ENCODE measurements around the gene ZKSCAN2. TPM values are rescaled to one million over a fixed set of nuclear protein-coding genes. Genes with fewer than 3 reads are reported as not detected.

Gene ZKSCAN2
- total RNA-seq, 2 donors from 2014 or later = 5.0 to 5.3 TPM

- DNase-seq (ENCODE audit: low spot score) = no peak
- Histone ChIP-seq H3K9me3 (no peaks in the 10 kb centered on the region), H3K36me3 (no peaks in the 10 kb centered on the region), H3K27ac (no peak overlapping the region), H3K4me3 (no peak overlapping the region), H3K27me3 (no peaks in the 10 kb centered on the region), H3K4me1 (no peaks in the 10 kb centered on the region)
- TF ChIP-seq, protein P1, sequence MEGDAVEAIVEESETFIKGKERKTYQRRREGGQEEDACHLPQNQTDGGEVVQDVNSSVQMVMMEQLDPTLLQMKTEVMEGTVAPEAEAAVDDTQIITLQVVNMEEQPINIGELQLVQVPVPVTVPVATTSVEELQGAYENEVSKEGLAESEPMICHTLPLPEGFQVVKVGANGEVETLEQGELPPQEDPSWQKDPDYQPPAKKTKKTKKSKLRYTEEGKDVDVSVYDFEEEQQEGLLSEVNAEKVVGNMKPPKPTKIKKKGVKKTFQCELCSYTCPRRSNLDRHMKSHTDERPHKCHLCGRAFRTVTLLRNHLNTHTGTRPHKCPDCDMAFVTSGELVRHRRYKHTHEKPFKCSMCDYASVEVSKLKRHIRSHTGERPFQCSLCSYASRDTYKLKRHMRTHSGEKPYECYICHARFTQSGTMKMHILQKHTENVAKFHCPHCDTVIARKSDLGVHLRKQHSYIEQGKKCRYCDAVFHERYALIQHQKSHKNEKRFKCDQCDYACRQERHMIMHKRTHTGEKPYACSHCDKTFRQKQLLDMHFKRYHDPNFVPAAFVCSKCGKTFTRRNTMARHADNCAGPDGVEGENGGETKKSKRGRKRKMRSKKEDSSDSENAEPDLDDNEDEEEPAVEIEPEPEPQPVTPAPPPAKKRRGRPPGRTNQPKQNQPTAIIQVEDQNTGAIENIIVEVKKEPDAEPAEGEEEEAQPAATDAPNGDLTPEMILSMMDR (IDR thresholded peaks at IDR 0.05) = no peak
These were observed 68.3 kb downstream of the ZKSCAN2 start for GRCh38 chr16:25189305-25189704.

GRCh38 chr16:25187491-25187795 is 70.2 kb downstream of the ZKSCAN2 start:
- Histone ChIP-seq H3K4me1 (no peaks in the 10 kb centered on the region), H3K4me3 (no peak overlapping the region)
- TF ChIP-seq, protein P1 (IDR thresholded peaks at IDR 0.05) = no peak

More at GRCh38 chr16:25187491-25187795, 70.2 kb downstream of the ZKSCAN2 start:
- DNase-seq (ENCODE audit: low spot score) = no peak
- no peak overlapping the region for H3K27ac ChIP-seq
- no peaks in the 10 kb centered on the region for H3K9me3 ChIP-seq
- no peaks in the 10 kb centered on the region for H3K36me3 ChIP-seq
- no peaks in the 10 kb centered on the region for H3K27me3 ChIP-seq

Other genes with a start within 250 kb of the ZKSCAN2 start
- 10 to 100 TPM; 29.9 to 31.6 TPM for gene ARHGAP17, start 242.5 kb downstream of the ZKSCAN2 start, total RNA-seq
- gene LCMT1, start 146.1 kb downstream of the ZKSCAN2 start, total RNA-seq = 10 to 100 TPM; 52.3 to 52.5 TPM
- not detected for gene AQP8, start 40.9 kb downstream of the ZKSCAN2 start, total RNA-seq

Measured in right atrium auricular region (tissue), 2 donors.